GM23248 (cell line): ENCODE results near the gene HOOK2.

Experiments used
- EZH2 ChIP-seq: fragments of 200-600 bp; sonication (generic); IDR thresholded peaks from 2 replicates; pipeline ENCODE4 v1.6.1; 2018; ENCODE audit warnings: antibody characterized with exemption, mild to moderate bottlenecking; ENCODE audit not compliant: insufficient read depth, poor library complexity, severe bottlenecking
- EZH2phosphoT487 ChIP-seq: fragments of 200-600 bp; sonication (generic); IDR thresholded peaks from 2 replicates; pipeline ENCODE4 v1.6.1; 2018; ENCODE audit warnings: antibody characterized with exemption, moderate library complexity, mild to moderate bottlenecking, low read depth; ENCODE audit not compliant: insufficient read depth

GRCh38 chr19:12800923-12801465 is 25.6 kb upstream of the HOOK2 start:
- TF ChIP-seq EZH2 (no peak), EZH2phosphoT487 (no peak)
